SK-MEL-5 (cell line): ENCODE results near the gene CCAR1. TPM values are rescaled to one million over a fixed set of nuclear protein-coding genes. Genes with fewer than 3 reads are reported as not detected.
"Not testable (repeated sequence)": the region's sequence is repeated elsewhere in the genome, so short reads cannot be mapped to it uniquely, and the experiment has no call there.

Source experiments
- DNase-seq: peaks from one replicate; pipeline ENCODE4 v3.0.0-alpha.2; 2016; ENCODE audit warnings: low read depth, low spot score
- in situ Hi-C: cut with HindIII; loops from 2 replicates; pipeline ENCODE4 v1.10.0; 2016; ENCODE audit warnings: low sequenced_read_pairs, high pct_unique_total_duplicates, low pct_unique_long_range_greater_than_20kb
- total RNA-seq: library from RNA; depleted of rRNA; stranded (reverse); fragments of >200 nt; shearing (Covaris generic); gene quantifications from 2 replicates; pipeline ENCODE4 v1.2.3, GENCODE V29; 2014

Gene CCAR1
- total RNA-seq, 1 experiment from 2014 or later = 31.6 TPM

DNA sequence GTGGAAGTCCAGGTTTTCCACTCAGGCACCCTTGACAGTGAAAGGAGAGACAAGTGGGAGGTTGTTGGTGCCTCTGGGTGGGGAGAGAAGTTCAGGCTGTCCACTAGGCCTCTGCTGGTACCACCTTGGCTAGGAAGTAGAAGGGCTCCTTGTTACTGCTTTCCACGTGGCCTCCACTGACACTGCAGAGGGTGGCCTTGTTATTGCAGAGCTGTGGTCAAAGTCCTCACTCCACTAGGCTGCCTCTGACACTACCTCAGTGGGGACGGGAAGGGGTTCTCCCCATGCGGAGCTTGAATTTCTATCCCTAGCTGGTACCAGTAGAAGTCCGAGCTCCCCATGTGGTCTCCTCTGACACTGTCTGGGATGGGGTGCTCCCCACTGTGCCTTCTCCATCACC lies 91.4 kb downstream of the CCAR1 start:
- in situ Hi-C loops = no loop called here
- no peak for DNase-seq

GRCh38 chr10:68813559-68813958 lies 92.5 kb downstream of the CCAR1 start:
- DNase-seq = no peak
- in situ Hi-C loops = no loop called here

GRCh38 chr10:68816796-68817412 lies 95.9 kb downstream of the CCAR1 start:
- no peak for DNase-seq
- in situ Hi-C loops = no loop called here

DNA sequence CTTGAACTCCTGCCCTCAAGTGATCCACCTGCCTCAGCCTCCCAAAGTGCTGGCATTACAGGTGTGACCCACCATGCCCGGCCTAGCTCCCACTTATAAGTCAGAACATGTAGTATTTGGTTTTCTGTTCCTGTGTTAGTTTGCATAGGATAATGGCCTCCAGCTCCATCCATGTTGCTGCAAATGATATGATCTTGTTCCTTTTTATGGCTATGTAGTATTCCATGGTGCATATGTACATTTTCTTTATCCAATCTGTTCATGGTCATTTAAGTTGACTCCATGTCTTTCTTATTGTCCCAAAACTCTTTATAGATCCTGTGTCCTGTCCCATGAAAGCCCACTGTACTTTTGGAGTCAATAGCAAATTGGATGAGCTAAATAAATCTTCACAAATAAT lies 99.3 kb downstream of the CCAR1 start:
- DNase-seq, in situ Hi-C loops: not testable (repeated sequence)

GRCh38 chr10:68822626-68823025 lies 101.6 kb downstream of the CCAR1 start:
- DNase-seq, in situ Hi-C loops: not testable (repeated sequence)

GRCh38 chr10:68826764-68827591 lies 105.9 kb downstream of the CCAR1 start, which contains the start of gene STOX1:
Gene STOX1 (plus strand): TSS chr10:68827531. CDS start chr10:68827624, 93 bp downstream.
- DNase-seq = peak; percentile 63
- in situ Hi-C loops = no loop called here

DNA sequence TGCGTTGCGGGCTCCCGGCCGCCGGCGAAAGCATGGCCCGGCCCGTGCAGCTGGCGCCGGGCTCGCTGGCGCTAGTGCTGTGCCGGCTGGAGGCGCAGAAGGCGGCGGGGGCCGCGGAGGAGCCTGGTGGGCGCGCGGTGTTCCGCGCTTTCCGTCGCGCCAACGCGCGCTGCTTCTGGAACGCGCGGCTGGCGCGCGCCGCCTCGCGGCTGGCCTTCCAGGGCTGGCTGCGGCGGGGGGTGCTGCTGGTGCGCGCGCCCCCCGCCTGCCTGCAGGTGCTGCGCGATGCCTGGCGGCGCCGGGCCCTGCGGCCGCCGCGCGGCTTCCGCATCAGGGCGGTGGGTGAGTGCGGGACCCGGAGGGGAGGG lies 106.5 kb downstream of the CCAR1 start:
- in situ Hi-C loops, DNase-seq: not testable (repeated sequence)

DNA sequence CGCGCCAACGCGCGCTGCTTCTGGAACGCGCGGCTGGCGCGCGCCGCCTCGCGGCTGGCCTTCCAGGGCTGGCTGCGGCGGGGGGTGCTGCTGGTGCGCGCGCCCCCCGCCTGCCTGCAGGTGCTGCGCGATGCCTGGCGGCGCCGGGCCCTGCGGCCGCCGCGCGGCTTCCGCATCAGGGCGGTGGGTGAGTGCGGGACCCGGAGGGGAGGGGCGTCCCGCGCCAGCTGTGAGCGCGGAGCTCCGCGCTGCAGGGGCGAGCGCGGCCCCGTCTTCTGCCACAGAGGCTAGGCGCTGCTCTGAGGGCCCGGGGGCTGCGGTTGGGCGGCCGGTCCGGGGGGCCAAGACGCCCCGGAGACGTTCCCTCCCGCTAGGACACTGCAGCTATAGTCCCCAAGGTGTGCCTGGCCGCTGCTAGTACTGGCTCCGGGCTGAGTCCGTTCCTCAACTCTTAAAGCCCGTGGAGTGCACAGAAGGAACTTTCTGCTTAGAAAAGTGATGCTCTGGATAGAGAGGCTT lies 107.1 kb downstream of the CCAR1 start:
- in situ Hi-C loops, DNase-seq: not testable (repeated sequence)

DNA sequence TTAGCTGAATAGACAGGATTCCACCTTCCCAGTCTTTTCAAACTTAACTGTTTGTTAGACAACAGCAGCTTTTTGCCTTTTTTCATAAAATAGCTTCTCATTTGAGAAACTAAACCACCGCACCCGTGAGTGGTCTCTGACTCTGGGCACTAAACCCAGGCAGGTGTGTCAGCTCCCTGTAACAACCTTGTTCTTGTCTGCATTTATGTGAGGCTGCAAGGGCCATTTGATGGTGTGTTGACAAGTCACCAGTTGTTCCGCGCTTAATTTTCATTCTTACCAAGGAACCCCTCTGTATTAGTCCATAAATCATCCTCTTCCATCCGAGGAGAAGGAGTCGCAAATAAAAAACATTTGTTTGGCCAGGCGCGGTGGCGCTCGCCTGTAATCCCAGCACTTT lies 107.8 kb downstream of the CCAR1 start:
- in situ Hi-C loops = no loop called here

DNA sequence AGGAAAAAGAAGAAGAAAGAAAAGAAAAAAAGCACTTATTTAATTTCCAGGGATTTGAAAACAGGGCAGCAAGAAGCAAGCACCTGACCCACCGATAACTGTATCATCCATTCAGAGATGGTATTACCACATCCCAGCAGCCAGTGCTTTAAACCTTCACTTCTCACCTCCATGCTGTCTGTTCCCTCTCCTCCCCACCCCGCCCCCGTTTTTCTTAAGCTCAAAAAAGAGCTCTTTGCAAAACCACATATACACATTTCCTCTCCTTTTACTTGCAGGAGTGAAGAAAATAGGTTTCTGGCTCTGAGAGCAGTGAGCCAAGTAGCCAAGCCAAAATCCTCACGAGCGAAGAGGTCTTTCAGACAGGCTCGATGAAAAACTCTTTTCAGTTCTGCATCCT lies 108.5 kb downstream of the CCAR1 start:
- in situ Hi-C loops = no loop called here
- DNase-seq = no peak

More for the DNA sequence above, 107.8 kb downstream of the CCAR1 start:
- DNase-seq = no peak

DNA sequence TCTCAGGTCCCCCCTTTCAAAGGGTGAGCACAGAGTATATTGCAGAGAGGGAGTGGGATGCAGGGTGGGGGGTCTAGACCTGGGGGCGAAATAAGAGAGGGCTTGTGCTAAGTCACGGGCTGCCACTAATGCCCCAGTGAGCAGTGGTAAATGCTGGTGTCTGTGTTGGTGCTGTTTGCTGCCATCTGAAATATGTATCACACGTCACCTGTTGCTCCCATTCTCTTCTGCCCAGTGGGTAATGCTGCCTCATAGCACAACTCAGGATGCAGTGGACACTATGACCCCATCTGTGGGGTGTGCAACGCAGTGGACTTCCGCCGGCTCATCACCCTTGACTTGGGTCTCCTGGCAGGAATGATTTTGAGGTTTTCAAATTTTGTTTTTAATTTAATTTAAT lies 108.9 kb downstream of the CCAR1 start:
- DNase-seq = no peak
- in situ Hi-C loops = no loop called here

- in situ Hi-C loops = no loop called here
- no peak for DNase-seq
Measured at GRCh38 chr10:68831961-68832455, 111.0 kb downstream of the CCAR1 start.

DNA sequence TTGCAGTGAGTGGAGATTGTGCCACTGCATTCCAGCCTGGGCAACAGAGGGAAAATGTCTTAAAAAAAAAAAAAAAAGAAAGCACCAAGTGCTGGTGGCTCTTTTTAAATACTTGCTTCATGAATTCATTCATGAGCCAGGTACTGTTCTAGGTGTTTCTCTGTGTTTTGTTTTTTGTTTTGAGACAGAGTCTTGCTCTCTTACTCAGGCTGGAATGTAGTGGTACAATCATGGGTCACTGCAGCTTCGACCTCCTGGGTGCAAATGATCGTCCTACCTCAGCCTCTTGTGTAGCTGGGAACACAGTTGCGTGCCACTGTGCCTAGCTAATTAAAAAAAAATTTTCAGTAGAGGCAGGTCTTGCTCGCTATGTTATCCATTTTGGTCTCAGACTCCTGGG lies 111.6 kb downstream of the CCAR1 start:
- in situ Hi-C loops = no loop called here
- DNase-seq = no peak

- in situ Hi-C loops = no loop called here
- no peak for DNase-seq
Measured at GRCh38 chr10:68837626-68838322, 116.7 kb downstream of the CCAR1 start.

GRCh38 chr10:68840650-68841049 lies 119.6 kb downstream of the CCAR1 start:
- in situ Hi-C loops, DNase-seq: not testable (repeated sequence)
